ENCODE results near the gene LHX3.
"Not testable (repeated sequence)": the region's sequence is repeated elsewhere in the genome, so short reads cannot be mapped to it uniquely, and the experiment has no call there.

LHX3 gene

DNA sequence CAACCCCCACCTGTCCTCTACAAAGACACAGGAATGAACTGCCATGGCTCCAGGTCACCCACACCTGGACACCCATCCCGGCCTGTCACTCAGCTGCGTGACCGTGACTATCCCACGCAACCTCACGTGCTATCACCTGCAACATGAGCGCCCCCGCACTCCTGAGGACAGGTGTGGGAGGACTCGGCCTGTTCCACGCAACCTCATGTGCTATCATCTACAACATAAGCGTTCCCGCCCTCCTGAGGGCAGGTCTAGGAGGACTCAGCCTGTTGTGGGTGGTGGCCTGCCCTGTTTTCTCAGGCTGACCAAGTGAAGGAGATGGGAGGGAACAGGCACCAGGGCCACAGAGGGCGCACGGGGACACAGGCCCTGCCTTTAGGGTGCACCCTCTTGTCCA, 36.6 kb upstream of the LHX3 start:
- no peak for DNase-seq (ENCODE audit: low read depth)

DNA sequence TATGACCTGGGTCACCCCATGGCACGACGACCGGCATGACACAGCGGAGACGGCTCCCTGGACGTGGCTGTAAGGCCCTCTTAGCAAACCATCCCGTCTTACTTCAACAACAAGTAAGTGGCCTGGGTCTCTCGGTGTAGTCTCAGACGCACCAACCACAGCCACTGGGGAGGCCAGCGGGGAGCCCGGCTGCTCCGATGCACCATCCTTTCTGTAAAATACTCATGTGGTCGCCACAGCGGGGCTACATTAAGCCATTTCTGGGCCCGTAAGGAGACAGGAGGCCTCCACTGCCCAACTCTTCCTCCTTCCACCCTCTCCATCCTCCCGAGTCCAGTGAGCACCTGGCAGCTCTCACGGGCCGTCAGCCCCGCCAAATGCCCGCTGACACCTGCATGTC, 36.0 kb upstream of the LHX3 start:
- no peak for DNase-seq (ENCODE audit: low read depth)

DNA sequence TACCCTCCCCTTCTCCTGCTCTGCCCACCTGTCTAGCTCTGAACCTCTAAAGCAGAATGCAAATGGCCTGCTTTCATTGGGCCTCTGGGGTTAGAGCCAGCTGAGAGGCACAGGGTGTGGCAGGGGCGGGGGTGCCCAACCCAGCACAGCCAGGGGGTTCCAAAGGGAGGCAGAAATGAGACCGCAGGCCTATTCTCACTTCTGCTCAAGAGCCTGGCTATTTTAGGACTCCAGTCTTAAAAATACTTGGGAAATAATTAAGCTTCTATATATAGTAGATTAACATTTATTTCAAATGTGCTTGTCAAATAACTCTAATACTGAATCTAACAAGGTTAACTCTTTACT, 35.0 kb upstream of the LHX3 start:
- no peak for DNase-seq (ENCODE audit: low read depth)

DNA sequence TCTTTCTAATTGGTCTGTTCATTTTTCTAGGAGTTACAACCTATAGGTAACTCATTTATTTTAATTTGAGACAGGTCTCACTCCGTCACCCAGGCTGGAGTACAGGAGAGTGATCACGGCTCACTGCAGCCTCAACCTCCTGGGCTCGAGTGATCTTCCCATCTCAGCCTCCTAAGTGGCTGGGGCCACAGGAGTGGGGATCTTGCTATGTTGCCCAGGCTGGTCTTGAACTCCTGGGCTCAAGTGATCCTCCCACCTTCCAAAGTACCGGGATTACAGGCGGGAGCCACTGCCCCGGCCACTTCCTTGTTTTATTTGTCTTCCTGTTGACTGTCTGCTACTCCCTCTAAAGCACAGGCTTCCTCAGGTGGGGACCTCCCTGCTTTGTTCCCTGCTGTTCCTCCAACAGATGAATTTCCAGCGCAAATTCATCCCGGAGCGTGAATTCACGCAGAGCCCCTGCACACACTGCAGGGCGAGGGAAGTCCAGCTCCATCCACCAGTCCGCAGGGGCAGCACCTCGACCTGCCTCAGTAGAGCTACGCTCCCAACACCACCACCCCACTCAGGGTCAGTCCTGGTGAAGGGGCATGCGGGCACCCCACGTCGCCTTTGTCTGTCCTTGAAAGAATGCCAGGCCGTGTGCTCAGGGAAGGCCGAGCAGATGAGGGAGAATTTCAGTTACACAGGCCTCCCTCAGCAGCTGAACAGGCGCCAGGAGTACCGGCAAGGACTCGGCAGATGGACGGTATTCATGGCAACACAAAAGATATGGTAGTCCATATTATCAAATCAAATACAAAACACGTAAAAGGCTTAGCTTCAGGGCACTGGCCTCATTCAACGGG, 34.4 kb upstream of the LHX3 start:
- no peak for DNase-seq (ENCODE audit: low read depth)

DNA sequence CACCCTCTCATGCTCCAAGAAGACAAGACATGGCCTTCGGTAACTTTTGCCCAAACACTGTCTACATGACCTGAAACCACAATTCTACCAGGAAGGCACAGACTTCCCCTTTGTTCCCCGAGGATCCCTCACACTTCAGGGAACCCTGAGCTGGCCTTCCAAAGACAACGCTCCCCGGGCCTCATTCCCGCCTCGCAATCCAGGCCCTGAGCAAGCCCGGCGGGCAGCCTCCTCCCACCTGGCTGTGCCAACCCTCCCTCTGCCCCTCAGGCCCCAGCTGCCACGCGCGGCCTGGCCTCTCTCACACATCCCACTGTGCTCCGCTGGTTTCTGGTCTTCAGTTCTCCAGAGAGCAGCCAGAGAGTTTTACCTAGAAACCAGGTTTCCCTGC, 33.4 kb upstream of the LHX3 start:
- no peak for DNase-seq (ENCODE audit: low read depth)

DNA sequence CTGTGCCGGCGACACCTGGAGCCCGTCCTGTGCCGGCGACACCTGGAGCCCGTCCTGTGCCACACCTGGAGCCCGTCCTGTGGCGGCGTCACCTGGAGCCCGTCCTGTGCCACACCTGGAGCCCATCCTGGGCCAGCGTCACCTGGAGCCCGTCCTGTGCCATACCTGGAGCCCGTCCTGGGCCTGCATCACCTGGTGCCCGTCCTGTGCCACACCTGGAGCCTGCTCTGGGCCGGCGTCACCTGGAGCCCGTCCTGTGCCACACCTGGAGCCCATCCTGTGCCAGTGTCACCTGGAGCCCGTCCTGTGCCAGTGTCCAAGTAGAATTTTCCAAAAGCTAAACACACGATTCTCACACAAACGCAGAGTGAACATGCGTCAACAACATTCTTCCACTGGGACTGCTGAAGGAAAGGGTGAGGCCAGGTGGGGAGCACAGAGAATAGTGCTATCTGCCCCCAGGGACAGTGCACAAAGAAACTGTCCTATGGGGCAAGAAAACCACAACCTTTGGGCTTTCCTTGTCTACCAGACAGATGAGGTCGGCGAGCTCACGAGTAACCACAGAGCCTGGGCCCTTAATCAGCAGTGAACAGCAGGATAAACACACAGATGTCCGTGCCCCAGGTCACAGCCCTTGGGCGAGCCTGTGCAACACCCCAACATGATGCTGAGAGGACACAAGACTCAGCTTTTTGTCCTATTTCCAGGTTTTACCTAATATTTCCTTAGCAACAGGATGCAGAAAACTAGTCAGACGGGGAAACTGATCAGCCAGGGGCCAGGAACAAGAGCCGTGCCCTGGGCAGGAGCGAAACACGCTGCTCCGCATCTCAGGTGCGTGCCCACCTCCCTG, 32.8 kb upstream of the LHX3 start:
- no peak for DNase-seq (ENCODE audit: low read depth)

DNA sequence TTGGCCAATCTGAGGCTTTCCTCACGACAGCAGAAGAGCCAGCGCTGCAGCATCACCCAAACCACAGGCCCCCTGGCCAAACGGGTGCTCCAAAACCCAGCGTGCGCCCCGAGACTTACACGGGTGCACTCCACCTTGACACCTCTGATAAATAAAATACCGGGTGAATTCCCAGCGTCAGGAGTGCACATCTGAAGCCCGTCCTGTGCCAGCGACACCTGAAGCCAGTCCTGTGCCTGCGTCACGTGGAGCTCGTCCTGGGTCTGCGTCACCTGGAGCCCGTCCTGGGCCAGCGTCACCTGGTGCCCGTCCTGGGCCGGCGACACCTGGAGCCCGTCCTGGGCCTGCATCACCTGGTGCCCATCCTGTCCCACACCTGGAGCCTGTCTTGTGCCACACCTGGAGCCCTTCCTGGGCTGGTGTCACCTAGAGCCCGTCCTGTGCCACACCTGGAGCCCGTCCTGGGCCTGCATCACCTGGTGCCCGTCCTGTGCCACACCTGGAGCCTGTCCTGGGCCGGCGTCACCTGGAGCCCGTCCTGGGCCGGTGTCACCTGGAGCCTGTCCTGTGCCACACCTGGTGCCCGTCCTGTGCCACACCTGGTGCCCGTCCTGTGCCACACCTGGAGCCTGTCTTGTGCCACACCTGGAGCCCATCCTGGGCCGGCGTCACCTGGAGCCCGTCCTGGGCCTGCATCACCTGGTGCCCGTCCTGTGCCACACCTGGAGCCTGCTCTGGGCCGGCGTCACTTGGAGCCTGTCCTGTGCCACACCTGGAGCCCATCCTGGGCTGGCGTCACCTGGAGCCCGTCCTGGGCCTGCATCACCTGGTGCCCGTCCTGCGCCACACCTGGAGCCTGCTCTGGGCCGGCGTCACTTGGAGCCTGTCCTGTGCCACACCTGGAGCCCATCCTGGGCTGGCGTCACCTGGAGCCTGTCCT, 31.8 kb upstream of the LHX3 start:
- not testable (repeated sequence) for DNase-seq (ENCODE audit: low read depth)

DNA sequence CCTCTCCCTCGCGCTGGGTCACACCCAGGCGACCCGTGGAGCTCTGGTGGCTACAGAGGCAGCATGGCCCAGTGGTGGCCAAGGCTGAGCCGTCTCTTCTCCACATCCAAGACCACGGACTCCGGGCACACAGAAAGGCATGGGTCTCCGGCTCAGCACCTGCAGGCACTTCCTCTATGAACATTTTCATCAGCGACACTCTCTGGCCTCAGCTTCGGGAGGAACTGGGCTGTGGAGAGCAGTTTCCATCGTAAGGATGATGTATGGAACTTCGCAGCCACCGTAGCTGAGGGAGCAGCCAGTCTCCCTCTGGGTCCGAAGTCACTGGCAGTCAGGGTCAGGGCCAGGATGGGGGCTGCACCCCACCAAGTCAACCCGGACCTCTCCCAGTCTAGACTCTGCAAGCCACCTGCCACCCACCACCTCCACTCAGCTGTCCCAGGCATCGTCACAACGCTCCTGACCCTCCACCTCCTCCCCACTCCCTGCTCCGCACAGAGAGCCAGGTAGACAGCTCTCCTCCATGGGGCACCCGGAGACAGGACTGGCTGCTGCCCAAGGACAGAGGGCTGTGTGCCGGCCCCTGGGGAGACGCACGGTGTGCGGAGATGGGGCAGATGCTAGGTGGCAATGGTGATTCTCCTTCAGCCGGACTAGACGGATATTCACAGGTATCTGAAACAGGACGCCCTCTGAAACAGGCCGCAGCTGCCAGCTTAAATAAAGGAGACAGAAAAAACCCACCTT, 31.0 kb upstream of the LHX3 start:
- DNase-seq (ENCODE audit: low read depth) = no peak

DNA sequence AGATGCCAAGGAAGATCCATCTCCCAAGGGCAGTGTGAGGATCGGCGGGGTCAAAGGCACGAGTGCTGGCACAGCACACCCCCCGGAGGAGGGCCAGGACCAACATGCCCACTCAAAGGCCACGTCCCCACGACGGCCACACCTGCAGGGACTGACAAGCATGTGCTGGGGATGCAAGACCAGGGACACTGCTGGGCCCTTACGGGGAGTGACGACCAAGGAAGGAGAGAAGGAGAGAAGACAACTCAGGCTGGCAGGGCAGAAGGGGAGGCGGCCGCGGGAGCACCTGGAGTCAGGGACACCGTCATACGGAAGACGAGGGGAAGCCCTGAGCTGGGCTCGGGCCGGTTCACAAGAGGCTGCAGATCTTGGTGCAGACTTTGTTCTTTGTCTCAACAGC, 30.2 kb upstream of the LHX3 start:
- DNase-seq (ENCODE audit: low read depth) = no peak

DNA sequence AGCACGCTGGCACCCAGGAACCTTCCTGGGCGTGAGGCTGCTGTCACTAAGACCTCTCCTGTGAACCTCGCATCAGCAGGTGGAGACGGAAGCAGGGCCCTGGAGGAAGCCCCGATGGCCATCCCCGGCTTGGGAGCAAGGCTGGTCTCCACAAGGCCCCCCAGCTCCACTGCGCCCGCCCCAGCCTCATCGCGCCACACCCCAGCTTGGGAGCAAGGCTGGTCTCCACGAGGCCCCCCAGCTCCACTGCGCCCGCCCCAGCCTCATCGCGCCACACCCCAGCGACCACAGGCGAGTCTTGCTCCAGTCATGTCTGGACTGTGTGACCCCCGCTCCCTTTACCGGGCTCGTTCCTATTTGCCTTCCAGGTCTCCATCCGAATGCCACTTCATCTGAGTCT, 29.7 kb upstream of the LHX3 start:
- no peak for DNase-seq (ENCODE audit: low read depth)

DNA sequence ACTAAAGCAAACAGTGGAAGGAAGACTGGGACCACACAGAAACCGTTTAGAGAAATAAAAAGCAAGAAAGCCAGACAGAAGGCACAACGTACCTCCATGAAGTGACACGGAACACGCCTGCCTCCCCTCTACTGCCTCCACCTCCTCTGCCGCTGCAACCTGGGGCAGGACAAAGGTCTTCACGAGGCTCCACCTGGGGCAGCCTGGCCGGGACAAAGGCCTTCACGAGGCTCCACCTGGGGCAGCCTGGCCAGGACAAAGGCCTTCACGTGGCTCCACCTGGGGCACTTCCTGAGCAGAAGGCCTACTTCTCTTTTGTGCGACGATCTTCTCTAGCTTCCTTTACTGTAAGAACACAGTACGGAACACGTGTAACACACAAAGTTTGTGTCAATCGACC, 28.9 kb upstream of the LHX3 start:
- DNase-seq (ENCODE audit: low read depth) = no peak

DNA sequence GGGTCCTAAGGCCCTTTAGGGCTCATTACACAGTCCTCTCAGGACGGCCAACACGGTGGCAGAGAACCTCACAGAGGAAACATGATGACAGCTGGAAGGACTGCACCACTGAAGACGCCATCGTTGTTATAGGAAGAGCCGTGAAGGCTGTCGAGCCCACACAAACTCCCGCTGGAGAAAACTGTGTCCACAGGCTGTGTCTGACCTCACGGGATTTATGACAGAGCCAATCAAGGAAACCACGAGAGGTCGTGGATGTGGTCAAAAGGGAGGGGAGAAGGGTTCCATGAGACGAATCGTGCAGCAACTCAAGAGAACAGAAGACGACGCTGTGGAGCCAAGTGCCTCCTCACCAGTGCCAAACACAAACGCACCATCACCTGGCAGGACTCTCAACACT, 28.5 kb upstream of the LHX3 start:
- no peak for DNase-seq (ENCODE audit: low read depth)

DNA sequence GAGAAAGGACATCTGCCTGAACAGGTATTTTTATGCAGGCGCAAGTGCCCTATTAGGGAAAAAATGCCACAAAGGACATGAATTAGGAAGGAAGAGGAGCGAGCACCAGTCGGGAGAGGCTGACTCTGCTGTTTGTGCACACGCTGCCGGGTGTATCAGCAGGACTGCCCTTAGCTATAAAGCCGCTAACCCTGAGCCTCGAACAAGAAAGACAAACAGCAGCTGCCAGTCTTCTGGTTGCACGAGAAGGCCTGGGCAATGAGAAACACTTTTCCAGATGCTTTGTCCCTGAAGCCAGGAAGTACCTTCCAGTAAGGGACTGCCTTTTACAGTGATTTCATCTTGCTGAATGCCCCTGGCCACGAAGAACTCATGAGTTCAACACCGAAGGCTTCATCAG, 28.0 kb upstream of the LHX3 start:
- DNase-seq (ENCODE audit: low read depth) = no peak

DNA sequence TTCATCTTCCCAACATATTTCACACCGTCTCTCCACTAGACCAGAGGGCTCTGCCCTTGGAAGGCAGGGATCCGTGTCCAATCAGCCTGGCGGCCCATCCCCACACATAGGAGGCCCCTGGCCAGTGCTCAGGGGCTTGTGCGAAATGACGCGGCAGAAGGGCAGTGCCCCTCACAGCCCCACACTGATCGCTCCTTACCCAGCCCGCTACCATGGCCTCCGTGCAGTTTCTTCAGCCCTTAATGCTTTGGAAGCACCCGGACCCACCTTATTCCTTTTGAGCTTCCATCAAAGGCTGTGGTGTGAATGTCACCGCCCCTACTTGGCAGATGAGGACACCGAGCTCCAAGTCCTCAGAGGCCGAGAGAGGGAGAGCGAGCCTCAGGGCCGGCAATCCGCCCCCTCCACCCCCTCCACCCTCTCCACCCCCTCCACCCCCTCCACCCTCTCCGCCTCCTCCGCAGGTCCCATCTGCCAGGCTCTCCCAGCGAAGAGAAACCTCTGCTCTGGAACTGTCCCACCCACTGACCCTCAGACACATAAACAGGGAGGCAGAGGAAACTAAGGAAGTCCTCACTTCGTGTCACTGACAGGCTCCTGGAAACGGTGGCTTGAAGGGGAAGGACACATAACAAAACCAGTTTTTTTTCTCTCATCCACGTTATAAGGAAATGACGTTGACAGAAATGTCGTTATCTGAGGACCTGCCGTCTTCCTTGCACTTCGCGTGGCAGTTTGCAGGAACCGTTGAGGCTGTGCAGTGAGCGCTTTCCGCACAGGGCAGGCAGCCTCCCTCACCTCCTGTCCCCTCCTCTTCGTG, 26.8 kb upstream of the LHX3 start:
- DNase-seq (ENCODE audit: low read depth) = no peak

DNA sequence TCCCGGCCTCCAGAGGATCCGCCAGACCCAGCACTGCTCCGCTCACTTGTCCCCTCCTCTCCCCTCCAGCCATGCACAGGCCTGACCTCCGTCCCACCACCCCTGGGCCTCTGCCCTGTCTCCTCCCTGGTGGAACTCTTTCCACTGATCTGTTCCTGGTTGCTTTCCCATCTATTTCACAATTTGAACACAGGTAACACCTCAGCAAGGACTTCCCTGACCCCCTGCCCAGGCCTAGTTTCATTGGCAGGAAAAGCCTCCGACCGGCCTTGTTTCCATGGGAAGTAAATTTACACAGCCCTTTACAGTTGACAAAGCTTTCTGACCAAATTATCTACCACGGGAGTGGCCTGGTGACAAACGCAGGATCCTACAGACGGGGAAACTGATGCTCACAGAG, 25.8 kb upstream of the LHX3 start:
- DNase-seq (ENCODE audit: low read depth) = no peak

DNA sequence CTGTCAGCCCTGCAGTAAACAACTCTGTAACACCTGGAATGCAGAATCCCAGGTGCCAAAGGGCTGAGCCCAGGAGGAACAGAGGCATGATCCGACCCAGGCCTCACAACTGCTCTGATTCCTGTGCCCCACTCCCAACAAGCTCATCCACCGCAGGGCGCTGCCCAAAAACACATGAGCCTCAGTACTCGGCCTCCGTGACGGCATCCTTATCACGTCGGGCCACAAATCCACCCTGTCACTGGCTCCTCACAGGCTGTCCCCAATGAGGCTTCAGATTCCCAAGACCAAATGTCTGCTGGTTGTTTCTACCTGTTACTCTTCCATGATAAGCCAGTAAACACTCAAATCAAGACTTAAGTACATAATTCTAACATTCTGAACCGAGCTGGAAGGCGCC, 25.4 kb upstream of the LHX3 start:
- no peak for DNase-seq (ENCODE audit: low read depth)

DNA sequence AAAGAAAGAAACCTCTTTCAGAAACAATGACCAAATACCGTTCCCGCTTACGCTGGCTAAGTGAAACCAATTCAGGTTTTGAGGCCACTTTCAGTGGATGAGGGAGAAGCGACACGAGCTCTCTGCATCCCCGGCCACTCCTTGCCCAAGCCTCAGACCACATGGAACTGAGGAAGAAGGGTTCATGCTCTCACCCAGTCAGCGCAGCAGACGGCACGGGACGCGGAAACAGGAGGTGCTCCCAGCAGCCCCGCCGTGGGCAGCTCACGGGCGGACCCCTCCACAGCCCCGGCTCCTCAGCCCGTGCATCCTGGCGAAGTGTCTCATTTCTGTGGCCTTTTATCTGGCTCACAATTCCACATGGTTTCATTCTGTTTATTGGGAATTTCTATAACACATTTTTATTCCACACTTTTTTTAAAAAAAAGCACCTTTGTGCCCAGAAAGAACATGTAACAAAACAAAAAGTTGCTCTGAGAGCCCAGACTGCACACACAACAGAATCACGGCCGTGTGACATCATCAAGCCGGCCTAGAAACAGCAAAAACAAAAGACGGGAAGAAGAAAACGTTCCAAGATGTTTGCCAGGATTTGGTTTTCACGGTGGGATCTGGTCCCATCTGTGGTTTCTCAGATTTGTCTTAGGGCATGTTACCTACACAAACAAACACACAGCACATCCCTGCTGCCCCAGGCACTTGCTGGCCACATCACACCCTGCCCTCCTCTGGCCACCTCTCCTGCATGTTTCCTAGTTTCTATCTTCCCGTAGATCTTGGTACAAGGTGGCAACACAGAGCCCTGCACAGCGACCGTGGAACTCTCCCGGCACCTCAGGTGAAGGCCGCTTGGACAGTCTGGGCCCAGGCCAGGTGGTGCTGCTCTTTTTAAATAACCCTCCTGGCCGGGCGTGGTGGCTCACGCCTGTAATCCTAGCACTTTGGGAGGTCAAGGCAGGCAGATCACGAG, 24.5 kb upstream of the LHX3 start:
- DNase-seq (ENCODE audit: low read depth) = no peak

DNA sequence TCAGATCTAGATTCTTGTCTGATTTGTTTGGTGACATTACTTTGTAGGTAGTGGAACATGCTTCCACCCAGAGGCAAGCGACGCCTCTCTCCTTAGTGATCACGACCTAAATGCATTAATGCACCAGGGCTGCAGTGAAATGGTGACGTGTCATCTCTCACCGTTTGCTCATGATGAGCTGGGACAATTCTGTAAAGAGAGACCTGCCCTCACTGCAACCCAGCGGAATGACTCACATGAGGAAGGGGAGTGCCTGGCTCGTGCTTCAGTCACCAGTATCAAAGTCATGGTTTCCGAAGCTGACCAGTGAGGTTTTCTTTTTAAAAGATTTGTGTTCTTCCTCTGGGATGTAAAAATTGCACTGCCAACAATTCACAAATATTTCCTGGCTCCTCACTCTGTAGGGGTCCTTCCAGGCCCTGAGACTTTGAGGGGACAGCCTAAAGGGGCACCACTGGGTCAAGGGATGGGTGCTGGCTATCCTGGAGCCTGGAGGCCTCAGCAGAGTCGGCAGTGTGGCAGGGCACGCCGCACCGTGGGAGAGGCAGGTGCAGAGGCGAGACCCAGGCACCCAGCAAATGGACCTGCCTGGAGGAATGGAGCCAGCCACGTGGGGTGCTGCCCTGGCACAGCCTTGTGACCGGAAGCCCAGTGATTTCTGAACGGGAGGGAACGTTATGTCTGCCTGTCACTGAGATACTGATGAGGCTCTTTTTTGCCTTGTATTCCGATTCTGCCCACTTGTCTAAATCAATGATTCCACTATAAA, 23.4 kb upstream of the LHX3 start:
- no peak for DNase-seq (ENCODE audit: low read depth)
